Midbrain (tissue), 1 donor: Measurements from ENCODE around the gene TARS1.
"Not testable (repeated sequence)": the region's sequence is repeated elsewhere in the genome, so short reads cannot be mapped to it uniquely, and the experiment has no call there.

ENCODE experiments used
- DNase-seq: peaks from one replicate; lab custom pipeline; 2025; lab: John Stamatoyannopoulos, UW

Gene TARS1

GRCh38 chr5:33488558-33489355 lies 48.0 kb downstream of the TARS1 start:
- no peak for DNase-seq

- DNase-seq, result no peak
These were observed 48.8 kb downstream of the TARS1 start for GRCh38 chr5:33489481-33490067.

GRCh38 chr5:33490071-33490665 lies 49.4 kb downstream of the TARS1 start:
- no peak for DNase-seq

GRCh38 chr5:33491941-33492340 lies 51.2 kb downstream of the TARS1 start:
- no peak for DNase-seq

GRCh38 chr5:33494466-33494865 lies 53.7 kb downstream of the TARS1 start:
- no peak for DNase-seq

GRCh38 chr5:33501260-33501659 lies 60.5 kb downstream of the TARS1 start:
- no peak for DNase-seq

GRCh38 chr5:33501899-33502298 lies 61.1 kb downstream of the TARS1 start:
- no peak for DNase-seq

GRCh38 chr5:33504570-33504969 lies 63.8 kb downstream of the TARS1 start:
- no peak for DNase-seq

- no peak for DNase-seq
These were observed 66.7 kb downstream of the TARS1 start for GRCh38 chr5:33507426-33507825.

- no peak for DNase-seq
These were observed 68.3 kb downstream of the TARS1 start for GRCh38 chr5:33509036-33509435.

GRCh38 chr5:33513462-33514185 lies 72.9 kb downstream of the TARS1 start:
- no peak for DNase-seq

GRCh38 chr5:33515366-33515765 lies 74.6 kb downstream of the TARS1 start:
- DNase-seq, result not testable (repeated sequence)

GRCh38 chr5:33516421-33516820 lies 75.7 kb downstream of the TARS1 start:
- no peak for DNase-seq
